ENCODE measurements around the gene TEKT5.
A peak's percentile ranks its signal among the peaks of the same experiment; 100 is the strongest.

GRCh38 chr16:10738231-10739077, 43.7 kb upstream of the TEKT5 start:
- no peak for TF ChIP-seq CTCF (IDR thresholded peaks at IDR 0.05)
- TF ChIP-seq POLR2A (IDR thresholded peaks at IDR 0.05; ENCODE audit: low read depth), result no peak
- TF ChIP-seq EP300 (IDR thresholded peaks at IDR 0.05), result no peak
- TF ChIP-seq POLR2AphosphoS5 (IDR thresholded peaks at IDR 0.05), result peak; percentile 20 to 36

Measured in esophagus muscularis mucosa (tissue), 4 donors.